HepG2 (cell line): ENCODE results near the gene SLC1A5. TPM values are rescaled to one million over a fixed set of nuclear protein-coding genes. Genes with fewer than 3 reads are reported as not detected.

Experiments used
- ASH2L ChIP-seq: fragments of 300-600, 200-600 bp; sonication (generic); IDR thresholded peaks from 2 replicates; pipeline ENCODE4 v1.7.0; 2017; ENCODE audit warnings: low read depth, mild to moderate bottlenecking, moderate library complexity, mixed read lengths, low read length; ENCODE audit not compliant: insufficient read length
- ATF7-NPFF ChIP-seq: sonication (generic); formaldehyde crosslinking; IDR thresholded peaks from 2 replicates; pipeline ENCODE4 v1.8.1; 2023; ENCODE audit warnings: mild to moderate bottlenecking, low read depth, missing genetic modification reagents, moderate library complexity
- ATM ChIP-seq: fragments of 450-650 bp; IDR thresholded peaks from 2 replicates; pipeline ENCODE4 v1.7.1; 2017; ENCODE audit warnings: mild to moderate bottlenecking, borderline replicate concordance
- ELF3 ChIP-seq: IDR thresholded peaks from 2 replicates; pipeline ENCODE4 v1.6.1; 2016; ENCODE audit warnings: missing genetic modification reagents, missing compliant biosample characterization
- ERF ChIP-seq: IDR thresholded peaks from 2 replicates; pipeline ENCODE4 v1.6.1; 2018; ENCODE audit warnings: missing biosample characterization, missing genetic modification reagents
- HNRNPLL ChIP-seq: fragments of 200-400 bp; formaldehyde crosslinking; IDR thresholded peaks from 2 replicates; pipeline ENCODE4 v1.6.1; 2017; ENCODE audit warnings: mild to moderate bottlenecking, low read depth, low read length; ENCODE audit not compliant: poor library complexity, severe bottlenecking
- JDP2 ChIP-seq: sonication (generic); formaldehyde crosslinking; IDR thresholded peaks from 2 replicates; pipeline ENCODE4 v1.8.1; 2022; ENCODE audit warnings: missing genetic modification reagents, borderline replicate concordance
- KMT2A ChIP-seq: sonication (generic); formaldehyde crosslinking; IDR thresholded peaks from 2 replicates; pipeline ENCODE4 v1.4.0; 2020; ENCODE audit warnings: missing genetic modification reagents
- MAFG ChIP-seq: sonication (generic); formaldehyde crosslinking; IDR thresholded peaks from 2 replicates; pipeline ENCODE4 v1.5.1; 2020; ENCODE audit warnings: mild to moderate bottlenecking, missing genetic modification reagents
- MBNL3 ChIP-seq: fragments of 250-450 bp; sonication (Bioruptor Pico); conservative IDR thresholded peaks from 2 replicates; pipeline ENCODE4 v1.8.0; 2022; ENCODE audit warnings: mild to moderate bottlenecking, inconsistent platforms
- MEF2D ChIP-seq: sonication (generic); formaldehyde crosslinking; IDR thresholded peaks from 2 replicates; pipeline ENCODE4 v1.5.1; 2020; ENCODE audit warnings: mild to moderate bottlenecking, missing genetic modification reagents
- NCOR1 ChIP-seq: fragments of 200-600 bp; sonication (generic); IDR thresholded peaks from 2 replicates; pipeline ENCODE4 v1.7.0; 2017; ENCODE audit warnings: antibody characterized with exemption, low read length, borderline replicate concordance
- POLR2AphosphoS5 ChIP-seq: IDR thresholded peaks from 2 replicates; pipeline ENCODE4 v1.6.1; 2012; ENCODE audit warnings: low read depth, low read length
- PPARG ChIP-seq: conservative IDR thresholded peaks from 2 replicates; pipeline ENCODE4 v1.6.1; 2016; ENCODE audit warnings: missing biosample characterization, missing genetic modification reagents
- THAP11 ChIP-seq: IDR thresholded peaks from 2 replicates; pipeline ENCODE4 v1.6.1; 2016; ENCODE audit warnings: missing biosample characterization, missing genetic modification reagents
- ZFY ChIP-seq: sonication (generic); formaldehyde crosslinking; IDR thresholded peaks from 2 replicates; pipeline ENCODE4 v1.4.0; 2020; ENCODE audit warnings: missing genetic modification reagents
- ZNF205 ChIP-seq: IDR thresholded peaks from 2 replicates; pipeline ENCODE4 v1.6.1; 2018; ENCODE audit warnings: missing biosample characterization, missing genetic modification reagents
- ZNF557 ChIP-seq: sonication (generic); formaldehyde crosslinking; IDR thresholded peaks from 2 replicates; pipeline ENCODE4 v1.4.0; 2020; ENCODE audit warnings: missing genetic modification reagents
- ZNF749 ChIP-seq: sonication (generic); formaldehyde crosslinking; IDR thresholded peaks from 2 replicates; pipeline ENCODE4 v1.8.0; 2022; ENCODE audit warnings: mild to moderate bottlenecking, missing genetic modification reagents, moderate library complexity, borderline replicate concordance
- polyA plus RNA-seq, 8 experiments: library from polyadenylated mRNA; depleted of rRNA in 3 of 8; stranded (reverse) in 7 of 8; unstranded in 1 of 8; fragments of >200 nt; fragmentation: Illumina TruSeq in 4 of 8; extraction: Trizol in 4 of 8; gene quantifications; 2 replicates each; pipeline versions ENCODE4 v1.2.1 to v1.2.3, GENCODE V29; 2011 to 2016; ENCODE audit warnings: low read depth in 4 of 8, missing spikeins in 1 of 8, mixed read lengths in 1 of 8; ENCODE audit not compliant: insufficient read depth in 1 of 8
- total RNA-seq, 5 experiments: library from RNA; depleted of rRNA; stranded (reverse); fragments of >200 nt; fragmentation: Illumina TruSeq; extraction: Trizol; gene quantifications; 2 replicates each; pipeline ENCODE4 v1.2.3, GENCODE V29; 2016; ENCODE audit warnings: low read depth in 1 of 5
- TF ChIP-seq, protein P1 (sequence below): sonication (generic); formaldehyde crosslinking; IDR thresholded peaks from 2 replicates; pipeline ENCODE4 v1.5.1; 2020; ENCODE audit warnings: mild to moderate bottlenecking, missing genetic modification reagents, borderline replicate concordance
- TF ChIP-seq, protein P2 (sequence below): sonication (generic); formaldehyde crosslinking; IDR thresholded peaks from 2 replicates; pipeline ENCODE4 v1.5.0; 2020; ENCODE audit warnings: missing genetic modification reagents, mild to moderate bottlenecking, borderline replicate concordance

The SLC1A5 gene
- total and polyA plus RNA-seq, 2 of the 13 experiments (the other 11 are each of a cell fraction or from before 2014, with no cell fraction given) = 120 to 159 TPM

DNA sequence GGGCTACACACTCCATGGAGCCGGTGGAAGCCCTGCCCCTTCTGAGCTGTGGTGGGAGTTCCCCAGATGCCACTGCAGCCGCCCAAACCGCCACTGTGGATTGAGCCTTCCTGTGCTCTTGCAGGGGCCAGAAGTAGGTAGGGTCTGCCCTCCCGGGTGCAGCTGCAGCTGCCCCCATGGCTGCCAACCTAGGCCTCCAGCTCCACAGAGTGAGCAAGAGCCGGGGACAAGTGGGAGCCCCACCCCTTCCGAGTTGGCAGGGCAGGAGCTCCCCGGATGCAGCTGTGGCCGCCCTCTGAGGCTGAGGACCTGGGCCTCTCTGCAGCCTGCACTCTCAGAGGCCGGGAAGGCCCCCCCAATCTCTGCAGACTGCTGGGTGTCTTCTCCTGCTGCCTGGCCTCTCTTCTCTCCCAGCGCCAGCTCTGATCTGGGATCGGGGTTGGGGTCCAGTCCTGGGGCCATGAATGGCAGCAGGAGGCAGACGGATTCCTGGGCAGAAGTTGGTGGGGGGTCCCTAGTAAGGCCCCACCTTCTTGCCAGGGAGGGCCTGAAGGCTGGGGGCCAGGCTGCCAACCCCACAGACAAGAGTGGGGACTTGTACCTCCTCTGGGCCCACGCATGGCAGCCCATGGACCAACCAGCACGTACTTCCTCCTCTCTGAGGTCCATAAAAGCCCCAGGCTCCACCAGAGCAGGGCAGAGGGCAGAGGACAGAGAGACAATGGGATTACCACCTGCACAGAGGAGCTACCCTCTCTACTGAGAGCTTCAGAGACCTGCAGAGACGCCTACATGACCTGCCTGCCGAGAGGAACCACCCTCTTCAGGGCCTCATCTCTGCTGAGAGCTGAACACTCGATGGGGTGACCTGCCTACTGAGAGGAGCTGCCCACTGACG is 33.4 kb upstream of the SLC1A5 start (continued):
- TF ChIP-seq, protein P1, sequence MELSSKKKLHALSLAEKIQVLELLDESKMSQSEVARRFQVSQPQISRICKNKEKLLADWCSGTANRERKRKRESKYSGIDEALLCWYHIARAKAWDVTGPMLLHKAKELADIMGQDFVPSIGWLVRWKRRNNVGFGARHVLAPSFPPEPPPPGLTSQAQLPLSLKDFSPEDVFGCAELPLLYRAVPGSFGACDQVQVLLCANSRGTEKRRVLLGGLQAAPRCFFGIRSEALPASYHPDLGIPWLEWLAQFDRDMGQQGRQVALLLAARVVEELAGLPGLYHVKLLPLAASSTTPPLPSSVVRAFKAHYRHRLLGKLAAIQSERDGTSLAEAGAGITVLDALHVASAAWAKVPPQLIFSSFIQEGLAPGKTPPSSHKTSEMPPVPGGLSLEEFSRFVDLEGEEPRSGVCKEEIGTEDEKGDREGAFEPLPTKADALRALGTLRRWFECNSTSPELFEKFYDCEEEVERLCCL = no peak
- TF ChIP-seq, protein P2, sequence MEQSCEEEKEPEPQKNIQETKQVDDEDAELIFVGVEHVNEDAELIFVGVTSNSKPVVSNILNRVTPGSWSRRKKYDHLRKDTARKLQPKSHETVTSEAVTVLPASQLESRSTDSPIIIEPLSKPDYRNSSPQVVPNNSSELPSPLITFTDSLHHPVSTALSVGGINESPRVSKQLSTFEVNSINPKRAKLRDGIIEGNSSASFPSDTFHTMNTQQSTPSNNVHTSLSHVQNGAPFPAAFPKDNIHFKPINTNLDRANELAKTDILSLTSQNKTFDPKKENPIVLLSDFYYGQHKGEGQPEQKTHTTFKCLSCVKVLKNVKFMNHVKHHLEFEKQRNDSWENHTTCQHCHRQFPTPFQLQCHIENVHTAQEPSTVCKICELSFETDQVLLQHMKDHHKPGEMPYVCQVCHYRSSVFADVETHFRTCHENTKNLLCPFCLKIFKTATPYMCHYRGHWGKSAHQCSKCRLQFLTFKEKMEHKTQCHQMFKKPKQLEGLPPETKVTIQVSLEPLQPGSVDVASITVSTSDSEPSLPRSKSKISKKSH (CRISPR knock-in tag) = peak; percentile 43; the same call in 1 of the 2 replicates
- TF ChIP-seq KMT2A (CRISPR knock-in tag) = no peak
- TF ChIP-seq THAP11 (CRISPR knock-in tag) = no peak
- TF ChIP-seq ZFY (CRISPR knock-in tag) = peak; percentile 65
- 0 out of 2 replicates have a peak, but pooled peaks have one; percentile 10 for TF ChIP-seq ATF7-NPFF
- no peak for TF ChIP-seq ZNF557
- no peak for TF ChIP-seq MAFG
- no peak for TF ChIP-seq ERF (CRISPR knock-in tag)
- peak; percentile 73 for TF ChIP-seq ELF3 (CRISPR knock-in tag)
- TF ChIP-seq ZNF749 (CRISPR knock-in tag) = no peak
- TF ChIP-seq HNRNPLL = no peak
- TF ChIP-seq ZNF205 = no peak
- TF ChIP-seq MBNL3 (CRISPR knock-in tag) = no peak
- no peak for TF ChIP-seq JDP2 (CRISPR knock-in tag)
- TF ChIP-seq ATM = no peak
- TF ChIP-seq POLR2AphosphoS5 = peak; percentile 71
- TF ChIP-seq PPARG = peak; percentile 45; the same call in 1 of the 2 replicates
- no peak for TF ChIP-seq NCOR1
- no peak for TF ChIP-seq ASH2L
- TF ChIP-seq MEF2D (CRISPR knock-in tag) = no peak
